ENCODE data around the gene GABARAPL1. TPM values are rescaled to one million over a fixed set of nuclear protein-coding genes. Genes with fewer than 3 reads are reported as not detected.
"Not testable (repeated sequence)": the region's sequence is repeated elsewhere in the genome, so short reads cannot be mapped to it uniquely, and the experiment has no call there.

GABARAPL1 gene
- polyA plus RNA-seq (ENCODE audit: insufficient read length in 3 of 3), result 10 to 100 TPM; 73.3 to 91.9 (median 84.5) TPM

DNA sequence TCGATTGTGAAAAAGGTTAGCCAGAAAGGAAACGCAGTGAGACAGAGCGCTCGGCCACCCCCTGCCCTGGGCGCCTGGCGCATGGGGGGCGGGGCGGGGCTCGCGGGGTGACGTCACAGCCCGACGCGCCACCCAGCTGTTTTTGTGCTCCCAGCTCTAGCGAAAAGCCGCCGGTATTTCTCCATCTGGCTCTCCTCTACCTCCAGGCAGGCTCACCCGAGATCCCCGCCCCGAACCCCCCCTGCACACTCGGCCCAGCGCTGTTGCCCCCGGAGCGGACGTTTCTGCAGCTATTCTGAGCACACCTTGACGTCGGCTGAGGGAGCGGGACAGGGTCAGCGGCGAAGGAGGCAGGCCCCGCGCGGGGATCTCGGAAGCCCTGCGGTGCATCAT, at the start of gene GABARAPL1:
Gene GABARAPL1 (plus strand): TSS at position 139 of the 393 bp plus-strand sequence. CDS start 253 bp downstream, at position 392.
- peak in 1 of 3 donors; percentile 18 for DNase-seq (ENCODE audit: low read depth in 3 of 3, low spot score in 2 of 3)

DNA sequence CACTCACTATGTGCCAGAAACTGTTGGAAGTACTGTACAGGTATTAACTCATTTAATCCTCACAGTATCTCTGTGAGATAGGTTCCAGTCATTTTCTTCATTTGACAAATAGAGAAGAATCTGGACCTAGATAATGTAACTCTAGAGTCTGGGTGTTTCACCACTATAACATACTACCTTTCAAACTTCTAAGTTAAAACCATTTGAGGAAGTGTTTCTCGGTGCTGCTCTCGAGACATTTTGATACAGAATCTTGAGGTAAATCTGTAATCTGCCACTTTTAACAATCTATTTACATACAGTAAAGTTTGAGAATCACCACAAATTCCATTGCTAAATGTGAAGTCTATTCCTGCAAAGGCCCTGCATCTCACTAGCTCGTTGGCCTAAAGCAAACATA, 49.6 kb upstream of the GABARAPL1 start:
- DNase-seq (ENCODE audit: low read depth in 3 of 3, low spot score in 2 of 3), result no peak

- no peak for DNase-seq (ENCODE audit: low read depth in 3 of 3, low spot score in 2 of 3)
Observed at GRCh38 chr12:10165421-10165820, 47.3 kb upstream of the GABARAPL1 start.

DNA sequence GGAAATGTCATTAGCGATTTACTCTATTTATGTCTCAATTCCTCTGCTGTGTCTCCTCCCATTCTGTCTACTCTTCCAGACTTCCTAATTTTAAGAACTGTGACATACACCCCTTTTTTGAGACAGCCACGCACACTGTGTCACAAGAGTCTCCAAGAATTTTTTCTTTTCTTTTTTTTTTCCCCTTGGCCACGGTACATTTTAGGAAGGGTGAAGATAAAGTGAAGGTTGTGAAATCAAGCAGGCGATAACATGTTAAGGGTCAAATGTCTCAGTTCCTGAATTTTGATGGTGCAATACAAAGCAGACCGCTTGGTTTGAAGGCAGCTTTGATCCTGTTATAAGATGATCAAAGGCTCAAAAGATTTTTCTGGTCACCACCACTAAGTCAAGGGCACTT, 45.1 kb upstream of the GABARAPL1 start:
- no peak for DNase-seq (ENCODE audit: low read depth in 3 of 3, low spot score in 2 of 3)

- DNase-seq (ENCODE audit: low read depth in 3 of 3, low spot score in 2 of 3), result no peak
Observed at GRCh38 chr12:10169104-10169503, 43.6 kb upstream of the GABARAPL1 start.

GRCh38 chr12:10170216-10170615, 42.5 kb upstream of the GABARAPL1 start:
- DNase-seq (ENCODE audit: low read depth in 3 of 3, low spot score in 2 of 3), result no peak

DNA sequence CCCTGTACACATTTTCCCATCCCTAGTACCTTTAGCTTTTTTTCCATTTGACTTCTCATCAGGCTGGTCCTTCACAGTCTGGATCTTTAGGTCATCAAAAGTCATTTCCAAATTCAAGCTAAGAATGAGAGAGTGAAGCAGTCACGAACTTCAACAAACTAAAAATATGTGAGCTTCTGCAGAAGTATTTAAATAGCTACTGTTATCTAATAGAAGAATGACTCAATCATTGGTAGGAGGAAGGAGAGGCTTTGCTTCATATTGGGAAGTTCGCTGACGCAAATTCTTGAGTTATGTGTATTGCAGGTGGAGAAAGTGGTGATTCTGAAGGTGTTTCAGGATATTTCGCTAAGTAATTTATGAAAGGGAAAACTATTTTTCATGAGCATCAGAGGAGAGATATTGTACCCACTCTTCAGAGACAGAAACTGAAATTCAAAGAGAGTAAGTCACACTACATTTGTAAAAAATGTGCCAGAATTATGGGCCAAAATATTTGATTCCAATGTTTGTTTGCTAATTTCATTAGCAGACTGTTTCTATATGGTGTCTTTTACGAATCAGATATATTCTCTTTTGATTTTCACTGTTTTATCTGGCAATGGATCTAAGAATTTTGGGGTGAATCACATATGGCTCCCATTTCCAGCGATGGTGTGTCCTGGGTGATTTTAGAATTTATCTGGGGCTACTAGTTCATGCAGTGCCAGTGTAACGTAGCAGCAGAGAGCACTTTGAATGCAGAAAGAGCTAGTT, 40.5 kb upstream of the GABARAPL1 start, which contains the start of gene OLR1:
Gene OLR1 (minus strand): TSS at position 160 of the 756 bp plus-strand sequence. CDS start 55 bp downstream, at position 105.
- no peak for DNase-seq (ENCODE audit: low read depth in 3 of 3, low spot score in 2 of 3)

DNA sequence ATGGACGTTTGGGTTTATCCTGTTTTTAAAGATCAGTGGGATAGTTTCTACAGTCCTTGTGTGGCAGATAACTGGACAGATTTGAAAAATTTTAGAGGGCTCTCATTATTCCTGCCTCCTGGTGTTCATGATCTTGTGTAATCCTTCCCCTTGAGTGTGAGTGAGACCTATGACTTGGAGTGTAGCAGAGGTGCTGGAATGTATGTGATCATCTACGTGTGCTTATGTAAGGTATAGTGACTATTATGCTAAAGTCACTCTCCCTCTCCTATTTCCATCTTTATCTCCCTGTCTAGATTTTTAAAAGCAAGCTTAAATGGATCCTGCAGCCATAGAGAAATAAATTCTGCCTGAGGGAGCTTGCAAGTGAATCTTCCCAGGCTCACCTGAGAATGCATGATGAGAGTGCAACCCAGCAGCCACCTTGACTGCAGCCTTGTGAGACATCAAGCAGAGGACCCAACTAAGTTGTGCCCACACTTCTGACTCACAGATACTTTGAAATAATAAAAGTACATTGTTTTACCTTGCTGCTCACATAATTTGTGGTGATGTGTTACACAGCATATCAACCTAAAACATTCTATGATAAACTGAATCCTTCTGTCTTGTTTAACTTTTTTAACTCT, 37.6 kb upstream of the GABARAPL1 start:
- no peak for DNase-seq (ENCODE audit: low read depth in 3 of 3, low spot score in 2 of 3)

DNA sequence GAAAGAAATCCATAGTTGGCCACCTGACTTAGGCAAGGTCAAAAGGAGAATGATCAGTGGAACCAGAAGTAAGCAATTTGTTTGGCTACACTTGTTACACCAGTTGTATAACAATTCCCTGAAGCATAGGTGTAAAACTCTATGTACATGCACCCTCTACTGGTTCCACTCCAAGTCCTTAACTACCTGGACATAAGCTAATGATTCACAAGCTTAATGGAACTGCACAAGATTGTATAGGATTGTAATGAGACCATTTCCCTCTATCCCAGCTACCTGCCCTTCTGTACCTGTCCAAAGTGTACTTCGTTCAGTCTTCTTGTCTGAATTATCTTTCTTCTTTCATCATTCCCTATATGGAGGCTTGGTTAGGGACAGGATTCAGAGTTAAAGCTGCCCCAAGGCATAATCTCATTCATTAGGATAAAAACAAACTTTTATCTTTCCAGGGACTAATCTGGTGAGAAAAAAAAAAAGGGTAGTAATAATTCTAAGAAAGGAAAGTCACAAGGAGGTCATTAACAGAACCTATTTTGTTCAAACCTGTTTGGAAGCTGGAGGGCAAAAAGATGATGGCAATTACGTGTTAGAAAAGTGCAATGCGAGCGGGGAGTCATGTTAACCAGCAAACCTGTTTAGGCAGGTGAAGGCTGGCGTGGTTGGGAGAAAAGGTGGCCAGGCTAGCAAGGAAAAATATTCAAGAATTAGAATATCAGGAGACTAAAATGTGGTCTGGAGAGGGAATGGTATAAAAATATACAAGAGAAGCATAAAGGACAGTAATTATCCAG, 36.6 kb upstream of the GABARAPL1 start:
- peak in 2 of 3 donors; percentile 41 to 44 for DNase-seq (ENCODE audit: low read depth in 3 of 3, low spot score in 2 of 3)

GRCh38 chr12:10178821-10179220, 33.9 kb upstream of the GABARAPL1 start, which contains the start of gene TMEM52B:
TSS of gene TMEM52B (plus strand) at chr12:10179032. CDS start at chr12:10179575, 543 bp downstream.
- DNase-seq (ENCODE audit: low read depth in 3 of 3, low spot score in 2 of 3), result no peak

DNA sequence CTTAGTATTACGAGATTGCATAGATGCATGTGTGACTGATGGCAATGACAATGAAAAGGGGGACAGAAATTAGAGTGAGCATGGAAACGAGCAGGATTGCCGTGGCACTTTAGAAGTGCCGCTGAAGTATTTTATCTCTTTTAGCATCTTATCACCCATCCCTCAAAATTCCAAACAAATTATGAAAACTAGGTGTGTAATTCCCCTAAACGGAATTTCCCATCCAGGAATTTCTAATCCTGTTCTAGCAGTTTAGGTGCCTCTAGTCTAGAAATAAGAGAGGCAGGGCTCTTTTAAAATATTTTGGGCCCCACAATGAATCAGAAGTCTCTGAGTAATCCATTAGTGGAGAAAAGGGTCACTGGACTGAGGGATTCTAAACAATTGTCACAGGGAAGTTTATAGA, 32.9 kb upstream of the GABARAPL1 start:
- no peak for DNase-seq (ENCODE audit: low read depth in 3 of 3, low spot score in 2 of 3)

DNA sequence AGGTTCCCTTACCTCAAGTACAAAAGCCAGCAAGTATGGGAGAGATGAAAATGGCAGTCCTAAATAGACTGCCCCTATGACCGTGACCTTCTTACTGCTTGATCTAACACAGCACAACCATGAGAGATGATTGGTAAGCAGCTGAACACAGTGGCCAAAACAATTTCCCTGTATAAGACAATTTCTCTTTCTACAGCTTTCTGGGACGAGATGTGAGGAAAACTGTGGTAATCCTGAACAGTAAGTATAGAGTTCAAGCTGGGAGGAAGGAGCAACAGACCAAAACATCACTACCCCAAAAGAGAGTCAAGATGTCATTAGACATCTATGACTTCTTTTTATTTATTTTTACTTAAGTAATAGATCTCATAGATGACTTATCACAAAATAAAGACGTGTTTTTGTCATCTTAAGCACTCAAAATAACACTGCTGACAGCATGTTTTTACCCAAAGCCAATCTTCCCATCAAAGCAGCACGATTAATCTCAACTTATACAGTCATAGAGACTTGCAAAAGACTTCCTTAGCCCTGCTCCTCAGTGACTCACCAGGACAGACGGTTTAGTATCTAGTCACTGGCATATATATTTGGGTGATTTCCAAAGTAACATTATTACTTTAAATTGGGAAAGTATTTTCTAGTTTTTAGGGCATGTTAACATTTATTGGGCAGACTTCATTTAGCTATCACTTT, 30.2 kb upstream of the GABARAPL1 start:
- no peak for DNase-seq (ENCODE audit: low read depth in 3 of 3, low spot score in 2 of 3)

GRCh38 chr12:10184261-10184843, 28.3 kb upstream of the GABARAPL1 start:
- no peak for DNase-seq (ENCODE audit: low read depth in 3 of 3, low spot score in 2 of 3)

GRCh38 chr12:10186299-10186698, 26.4 kb upstream of the GABARAPL1 start:
- DNase-seq (ENCODE audit: low read depth in 3 of 3, low spot score in 2 of 3), result no peak

- not testable (repeated sequence) for DNase-seq (ENCODE audit: low read depth in 3 of 3, low spot score in 2 of 3)
Observed at GRCh38 chr12:10186958-10187357, 25.7 kb upstream of the GABARAPL1 start.

DNA sequence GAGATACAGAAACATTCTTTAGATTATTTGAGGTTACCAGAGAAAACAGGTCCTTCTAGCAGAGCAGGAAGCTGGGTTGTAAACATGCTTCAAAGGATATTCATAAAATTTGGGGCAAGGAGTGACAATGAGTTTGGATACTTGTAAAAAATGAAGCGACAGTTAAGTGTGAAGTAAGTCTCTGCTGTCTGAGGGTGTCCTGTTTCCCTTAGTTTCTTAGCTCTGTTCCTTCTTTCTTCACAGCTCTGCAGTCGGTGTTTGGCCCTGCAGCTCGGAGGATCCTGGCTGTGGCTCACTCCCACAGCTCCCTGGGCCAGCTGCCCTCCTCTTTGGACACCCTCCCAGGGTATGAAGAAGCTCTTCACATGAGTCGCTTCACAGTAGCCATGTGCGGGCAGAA, 23.0 kb upstream of the GABARAPL1 start:
- DNase-seq (ENCODE audit: low read depth in 3 of 3, low spot score in 2 of 3), result no peak

DNA sequence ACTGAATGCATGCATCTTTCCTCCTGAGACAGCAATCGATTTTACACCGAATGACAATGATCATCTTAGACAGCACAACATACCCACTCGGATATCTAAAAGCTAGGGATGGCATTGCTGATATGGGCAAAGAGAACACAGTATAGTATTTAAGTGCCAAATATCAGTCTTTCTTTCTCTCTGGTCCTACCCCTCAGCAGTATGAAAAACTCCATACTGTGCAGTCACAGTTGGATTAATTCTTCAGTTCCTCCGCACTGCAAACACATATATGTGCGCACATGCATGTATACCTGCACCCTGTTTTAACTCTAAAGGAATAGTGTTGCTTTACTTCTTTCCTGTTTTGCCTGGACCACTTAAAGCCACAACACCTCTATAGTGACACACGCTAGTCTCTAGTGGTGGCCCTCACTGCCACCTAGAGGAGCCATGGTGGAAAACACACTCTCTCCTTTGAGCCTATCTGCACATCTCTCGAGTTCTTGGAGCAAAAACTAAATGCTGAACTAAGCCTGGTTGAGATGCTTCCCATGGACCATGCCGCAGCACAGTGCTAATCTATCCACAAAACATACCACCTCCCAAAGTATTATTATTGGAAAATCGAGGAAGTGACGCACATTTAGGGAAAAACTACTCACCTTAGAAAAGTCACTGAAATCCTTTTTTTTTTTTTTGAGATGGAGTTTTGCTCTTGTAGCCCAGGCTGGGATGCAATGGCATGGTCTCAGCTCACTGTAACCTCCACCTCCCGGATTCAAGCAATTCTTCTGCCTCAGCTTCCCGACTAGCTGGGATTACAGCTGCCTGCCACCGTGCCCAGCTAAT, 21.9 kb upstream of the GABARAPL1 start:
- DNase-seq (ENCODE audit: low read depth in 3 of 3, low spot score in 2 of 3), result peak in 2 of 3 donors; percentile 27 to 47

GRCh38 chr12:10191865-10192264, 20.8 kb upstream of the GABARAPL1 start:
- no peak for DNase-seq (ENCODE audit: low read depth in 3 of 3, low spot score in 2 of 3)

GRCh38 chr12:10194160-10194670, 18.5 kb upstream of the GABARAPL1 start:
- DNase-seq (ENCODE audit: low read depth in 3 of 3, low spot score in 2 of 3), result no peak
